SK-N-SH (cell line): Measurements from ENCODE around the gene CMBL. TPM values are rescaled to one million over a fixed set of nuclear protein-coding genes. Genes with fewer than 3 reads are reported as not detected.
"Not testable (repeated sequence)": the region's sequence is repeated elsewhere in the genome, so short reads cannot be mapped to it uniquely, and the experiment has no call there.

Experiments used
- CTCF ChIA-PET: fragments of 300-600, 350-600 bp; formaldehyde crosslinking; extraction: SDS; loops from one replicate; lab custom pipeline; 2021; lab: Yijun Ruan, JAX
- POLR2A ChIA-PET: fragments of 350-600 bp; sonication (Branson Sonifier 250); formaldehyde crosslinking; extraction: SDS; loops from one replicate; lab custom pipeline; 2020; ENCODE audit warnings: antibody characterized with exemption, inconsistent platforms; lab: Yijun Ruan, JAX
- DNase-seq: peaks from one replicate; pipeline ENCODE4 v3.0.0; 2012
- H2AFZ ChIP-seq: fragments of 200-600 bp; sonication (generic); 2 replicates; pipeline ENCODE4 v1.8.1; 2016; ENCODE audit warnings: antibody characterized with exemption, mild to moderate bottlenecking, low read depth
- H3F3A ChIP-seq: fragments of 200-600 bp; sonication (generic); replicated peaks from 2 replicates; pipeline ENCODE3; 2016; ENCODE audit warnings: antibody characterized with exemption, mild to moderate bottlenecking; ENCODE audit not compliant: insufficient read depth
- H3K27ac ChIP-seq, 2 experiments: fragments of 200-500 bp in 1 of 2; fragments of 200-600 bp in 1 of 2; sonication (Bioruptor generic) in 1 of 2; sonication (generic), shearing (Covaris generic) in 1 of 2; 2 replicates each; pipeline versions ENCODE4 v1.5.1 to v1.6.1; 2014 to 2016; ENCODE audit warnings: low read depth in 2 of 2, inconsistent platforms in 1 of 2, low read length in 1 of 2, mild to moderate bottlenecking in 1 of 2, mixed read lengths in 1 of 2
- H3K27me3 ChIP-seq: fragments of 200-600 bp; sonication (generic), shearing (Covaris generic); 2 replicates; pipeline ENCODE4 v1.6.1; 2016; ENCODE audit warnings: mixed run types; ENCODE audit not compliant: insufficient read depth
- H3K36me3 ChIP-seq, 2 experiments: fragments of 200-500 bp in 1 of 2; fragments of 200-600 bp in 1 of 2; sonication (Bioruptor generic) in 1 of 2; sonication (generic) in 1 of 2; replicated peaks in 1 of 2; 2 replicates each; pipeline versions ENCODE3 to v1.5.1; 2014 to 2016; ENCODE audit warnings: low read length in 1 of 2, mild to moderate bottlenecking in 1 of 2; ENCODE audit not compliant: insufficient read depth in 2 of 2, control insufficient read depth in 1 of 2
- H3K4me1 ChIP-seq, 2 experiments: fragments of 200-500 bp in 1 of 2; fragments of 200-600 bp in 1 of 2; sonication (Bioruptor generic) in 1 of 2; sonication (generic), shearing (Covaris generic) in 1 of 2; 2 replicates each; pipeline versions ENCODE4 v1.5.1 to v1.6.1; 2014 to 2016; ENCODE audit warnings: low read depth in 1 of 2, low read length in 1 of 2, mixed run types in 1 of 2; ENCODE audit not compliant: insufficient read depth in 2 of 2, control insufficient read depth in 1 of 2
- H3K4me2 ChIP-seq: fragments of 200-600 bp; sonication (generic), shearing (Covaris generic); 2 replicates; pipeline ENCODE4 v1.6.1; 2017; ENCODE audit warnings: mixed run types
- H3K4me3 ChIP-seq, 2 experiments: fragments of 200-500 bp in 1 of 2; fragments of 200-600 bp in 1 of 2; sonication (Bioruptor generic) in 1 of 2; sonication (generic), shearing (Covaris generic) in 1 of 2; 2 replicates each; pipeline versions ENCODE4 v1.5.1 to v1.8.1; 2014 to 2016; ENCODE audit warnings: low read depth in 2 of 2, inconsistent platforms in 1 of 2, low read length in 1 of 2, mild to moderate bottlenecking in 1 of 2, mixed read lengths in 1 of 2, moderate library complexity in 1 of 2
- H3K79me2 ChIP-seq: fragments of 200-600 bp; sonication (generic); 2 replicates; pipeline ENCODE4 v1.8.1; 2017; ENCODE audit warnings: mild to moderate bottlenecking; ENCODE audit not compliant: insufficient read depth
- H3K9ac ChIP-seq: fragments of 200-600 bp; sonication (generic); 2 replicates; pipeline ENCODE4 v1.6.1; 2017; ENCODE audit warnings: mixed run types
- H3K9me2 ChIP-seq: fragments of 200-600 bp; sonication (generic); 2 replicates; pipeline ENCODE4 v1.6.1; 2017; ENCODE audit warnings: mixed run types
- H3K9me3 ChIP-seq: fragments of 200-600 bp; sonication (generic); 2 replicates; pipeline ENCODE4 v1.6.1; 2017; ENCODE audit warnings: mixed run types, mild to moderate bottlenecking, moderate library complexity
- H4K20me1 ChIP-seq: fragments of 200-600 bp; sonication (generic); 2 replicates; pipeline ENCODE4 v1.6.1; 2017; ENCODE audit warnings: mild to moderate bottlenecking, mixed run types; ENCODE audit not compliant: insufficient read depth
- FOSL2 ChIP-seq: IDR thresholded peaks from 2 replicates; pipeline ENCODE4 v1.4.0; 2012; ENCODE audit warnings: low read depth, mild to moderate bottlenecking, moderate library complexity, borderline replicate concordance
- GABPA ChIP-seq: IDR thresholded peaks from 2 replicates; pipeline ENCODE4 v1.4.0; 2012; ENCODE audit warnings: low read depth, mild to moderate bottlenecking
- MEF2A ChIP-seq: IDR thresholded peaks from 2 replicates; pipeline ENCODE4 v1.4.0; 2012; ENCODE audit warnings: low read depth, borderline replicate concordance
- RAD21 ChIP-seq: IDR thresholded peaks from 2 replicates; pipeline ENCODE4 v1.6.1; 2012; ENCODE audit warnings: mild to moderate bottlenecking, low read length
- RXRA ChIP-seq: IDR thresholded peaks from 2 replicates; pipeline ENCODE4 v1.4.0; 2012; ENCODE audit warnings: low read depth, mild to moderate bottlenecking, borderline replicate concordance
- TAF1 ChIP-seq: IDR thresholded peaks from 2 replicates; pipeline ENCODE4 v1.6.1; 2012; ENCODE audit warnings: low read depth, mild to moderate bottlenecking, low read length, moderate library complexity, borderline replicate concordance
- TCF12 ChIP-seq: IDR thresholded peaks from 2 replicates; pipeline ENCODE4 v1.4.0; 2012
- TEAD4 ChIP-seq: IDR thresholded peaks from 2 replicates; pipeline ENCODE4 v1.4.0; 2012; ENCODE audit warnings: mild to moderate bottlenecking, borderline replicate concordance; ENCODE audit not compliant: insufficient read depth
- WGBS: methylation state at CpG from one replicate; pipeline ENCODE4 v1.1.6; 2017; ENCODE audit warnings: low lambda C conversion rate; 5-methylcytosine and 5-hydroxymethylcytosine counted together
- polyA plus RNA-seq, 3 experiments: library from polyadenylated mRNA; depleted of rRNA; stranded (reverse); fragments of >200 nt; gene quantifications; 2 replicates each; pipeline ENCODE4 v1.2.3, GENCODE V29; 2012
- TF ChIP-seq, protein P1 (sequence below): fragments of 150-350 bp; IDR thresholded peaks from 2 replicates; pipeline ENCODE4 v1.6.1; 2017; ENCODE audit warnings: antibody characterized with exemption, low read length, low read depth, borderline replicate concordance
- TF ChIP-seq, protein P2 (sequence below): fragments of 200-600 bp; sonication (generic); IDR thresholded peaks from 2 replicates; pipeline ENCODE4 v1.6.1; 2017; ENCODE audit warnings: antibody characterized with exemption, mild to moderate bottlenecking, moderate library complexity
- TF ChIP-seq, protein P3 (sequence below): IDR thresholded peaks from 2 replicates; pipeline ENCODE4 v1.4.0; 2012; ENCODE audit warnings: low read depth, borderline replicate concordance
- TF ChIP-seq, protein P4 (sequence below): IDR thresholded peaks from 2 replicates; pipeline ENCODE4 v1.4.0; 2012; ENCODE audit warnings: low read depth

Gene CMBL
- polyA plus RNA-seq, 1 of the 3 experiments (the other 2 are of a cell fraction): 61.0 TPM

DNA sequence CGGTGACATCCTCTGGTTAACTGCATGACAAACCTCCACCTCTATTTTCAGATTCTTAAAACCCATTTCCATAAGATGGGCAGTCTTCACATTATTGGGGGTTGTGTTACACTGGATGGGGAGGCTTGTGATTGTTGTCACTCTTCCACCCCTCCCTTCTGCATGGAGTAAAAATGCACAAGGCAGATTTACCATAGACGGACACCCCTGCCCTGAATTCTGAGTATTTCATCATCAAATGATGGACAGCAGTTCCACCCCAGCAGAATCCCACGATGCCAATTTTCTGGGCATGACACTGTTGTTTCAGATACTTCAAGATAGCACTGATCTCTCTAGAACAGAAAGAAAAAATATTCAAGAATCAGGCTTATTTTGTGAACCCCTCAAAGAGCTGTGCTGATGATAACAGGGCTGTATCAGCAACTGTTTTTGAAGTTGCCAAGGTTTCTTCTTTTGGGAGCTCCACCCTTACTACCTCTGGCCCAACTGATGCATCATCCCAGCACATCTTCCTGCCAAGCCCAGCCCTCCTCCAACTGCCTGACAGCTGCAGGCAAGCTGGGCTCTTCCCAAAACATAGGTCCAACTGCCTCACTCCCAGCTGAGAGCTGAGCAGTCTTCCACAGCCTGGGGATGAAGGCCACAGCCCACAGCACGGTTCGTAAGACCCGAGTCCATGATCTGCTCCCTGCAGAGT is 21.4 kb downstream of the CMBL start:
- no peak overlapping the region for H3K4me2 ChIP-seq
- H3K36me3 ChIP-seq: peaks cover 4 to 11% of the 10 kb centered on the region in 2 experiments
- CTCF ChIA-PET: interaction anchor here (1.9 kb wide), 2 partner anchors 138 to 342 kb away, joined by 5 to 6 read pairs; no protein-coding TSS in a partner anchor
- H3K27ac ChIP-seq: no peak overlapping the region
- H3K9ac ChIP-seq: no peak overlapping the region
- no peaks in the 10 kb centered on the region for H3K9me3 ChIP-seq
- POLR2A ChIA-PET: no interaction called here
- WGBS: 85% methylated on average over 6 of the region's 6 CpGs
- no peak overlapping the region for H3K4me3 ChIP-seq
- TF ChIP-seq, protein P1, sequence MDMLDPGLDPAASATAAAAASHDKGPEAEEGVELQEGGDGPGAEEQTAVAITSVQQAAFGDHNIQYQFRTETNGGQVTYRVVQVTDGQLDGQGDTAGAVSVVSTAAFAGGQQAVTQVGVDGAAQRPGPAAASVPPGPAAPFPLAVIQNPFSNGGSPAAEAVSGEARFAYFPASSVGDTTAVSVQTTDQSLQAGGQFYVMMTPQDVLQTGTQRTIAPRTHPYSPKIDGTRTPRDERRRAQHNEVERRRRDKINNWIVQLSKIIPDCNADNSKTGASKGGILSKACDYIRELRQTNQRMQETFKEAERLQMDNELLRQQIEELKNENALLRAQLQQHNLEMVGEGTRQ: no peak
- TF ChIP-seq TEAD4 (no peak), RXRA (no peak), MEF2A (no peak), RAD21 (no peak), GABPA (no peak), TCF12 (no peak), TAF1 (no peak)
- TF ChIP-seq, protein P2, sequence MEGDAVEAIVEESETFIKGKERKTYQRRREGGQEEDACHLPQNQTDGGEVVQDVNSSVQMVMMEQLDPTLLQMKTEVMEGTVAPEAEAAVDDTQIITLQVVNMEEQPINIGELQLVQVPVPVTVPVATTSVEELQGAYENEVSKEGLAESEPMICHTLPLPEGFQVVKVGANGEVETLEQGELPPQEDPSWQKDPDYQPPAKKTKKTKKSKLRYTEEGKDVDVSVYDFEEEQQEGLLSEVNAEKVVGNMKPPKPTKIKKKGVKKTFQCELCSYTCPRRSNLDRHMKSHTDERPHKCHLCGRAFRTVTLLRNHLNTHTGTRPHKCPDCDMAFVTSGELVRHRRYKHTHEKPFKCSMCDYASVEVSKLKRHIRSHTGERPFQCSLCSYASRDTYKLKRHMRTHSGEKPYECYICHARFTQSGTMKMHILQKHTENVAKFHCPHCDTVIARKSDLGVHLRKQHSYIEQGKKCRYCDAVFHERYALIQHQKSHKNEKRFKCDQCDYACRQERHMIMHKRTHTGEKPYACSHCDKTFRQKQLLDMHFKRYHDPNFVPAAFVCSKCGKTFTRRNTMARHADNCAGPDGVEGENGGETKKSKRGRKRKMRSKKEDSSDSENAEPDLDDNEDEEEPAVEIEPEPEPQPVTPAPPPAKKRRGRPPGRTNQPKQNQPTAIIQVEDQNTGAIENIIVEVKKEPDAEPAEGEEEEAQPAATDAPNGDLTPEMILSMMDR: no peak
- TF ChIP-seq, protein P3, sequence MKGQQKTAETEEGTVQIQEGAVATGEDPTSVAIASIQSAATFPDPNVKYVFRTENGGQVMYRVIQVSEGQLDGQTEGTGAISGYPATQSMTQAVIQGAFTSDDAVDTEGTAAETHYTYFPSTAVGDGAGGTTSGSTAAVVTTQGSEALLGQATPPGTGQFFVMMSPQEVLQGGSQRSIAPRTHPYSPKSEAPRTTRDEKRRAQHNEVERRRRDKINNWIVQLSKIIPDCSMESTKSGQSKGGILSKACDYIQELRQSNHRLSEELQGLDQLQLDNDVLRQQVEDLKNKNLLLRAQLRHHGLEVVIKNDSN: no peak
- TF ChIP-seq, protein P4, sequence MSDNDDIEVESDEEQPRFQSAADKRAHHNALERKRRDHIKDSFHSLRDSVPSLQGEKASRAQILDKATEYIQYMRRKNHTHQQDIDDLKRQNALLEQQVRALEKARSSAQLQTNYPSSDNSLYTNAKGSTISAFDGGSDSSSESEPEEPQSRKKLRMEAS: no peak
- TF ChIP-seq, all 33 proteins: peak for 0
- Histone ChIP-seq H3K79me2 (no peaks in the 10 kb centered on the region), H3F3A (no peaks in the 10 kb centered on the region), H2AFZ (no peak overlapping the region), H3K9me2 (no peaks in the 10 kb centered on the region), H3K4me1 (peaks cover 0 to 10% of the 10 kb centered on the region in 2 experiments; a peak in 1 of 4 replicates), H4K20me1 (no peaks in the 10 kb centered on the region), H3K27me3 (no peaks in the 10 kb centered on the region)
- DNase-seq: no peak

DNA sequence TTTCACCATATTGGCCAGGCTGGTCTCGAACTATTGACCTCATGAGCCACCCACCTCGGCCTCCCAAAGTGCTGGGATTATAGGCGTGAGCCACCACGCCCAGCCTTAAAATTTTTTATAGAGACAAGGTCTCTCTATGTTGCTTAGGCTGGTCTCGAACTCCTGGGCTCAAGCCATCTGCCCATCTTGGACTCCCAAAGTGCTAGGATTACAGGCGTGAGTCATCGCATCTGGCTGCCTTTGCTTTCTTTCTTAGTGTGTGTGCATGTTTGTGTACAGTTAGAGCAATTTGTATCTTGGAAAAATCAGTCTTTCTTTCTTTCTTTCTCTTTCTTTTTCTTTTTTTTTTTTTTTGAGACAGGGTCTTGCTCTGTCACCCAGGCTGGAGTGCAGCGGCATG is 22.3 kb downstream of the CMBL start:
- H3K9ac ChIP-seq, POLR2A ChIA-PET, H2AFZ ChIP-seq, H3K27ac ChIP-seq, H3K9me3 ChIP-seq, H3K27me3 ChIP-seq, H4K20me1 ChIP-seq, DNase-seq, H3K4me2 ChIP-seq, H3K79me2 ChIP-seq, H3K4me3 ChIP-seq, H3F3A ChIP-seq, H3K9me2 ChIP-seq: not testable (repeated sequence)
- Histone ChIP-seq H3K4me1 (peaks cover 0 to 10% of the 10 kb centered on the region in 2 experiments; a peak in 1 of 4 replicates), H3K36me3 (peaks cover 4 to 11% of the 10 kb centered on the region in 2 experiments)
- 95% methylated on average over 8 of the region's 8 CpGs for WGBS
- TF ChIP-seq FOSL2: peak; percentile 46; the same call in 1 of the 2 replicates
- CTCF ChIA-PET: interaction anchor here (1.9 to 3.3 kb wide), 4 partner anchors 108 to 343 kb away, joined by 5 to 51 read pairs (median 6); no protein-coding TSS in a partner anchor
